Measurements from ENCODE around the gene PTGIS.

Gene PTGIS

GRCh38 chr20:49489688-49490087 is 78.2 kb downstream of the PTGIS start:
- ATAC-seq (replicated peaks) (no peak), DNase-seq (no peak)
- Mint-ChIP-seq H3K27me3 (peaks cover 49 to 61% of the 10 kb centered on the region in 2 donors), H3K9me3 (peaks cover 6 to 15% of the 10 kb centered on the region in 2 donors), H3K27ac (no peak overlapping the region), H3K36me3 (ENCODE audit: insufficient read depth) (no peaks in the 10 kb centered on the region), H3K4me1 (ENCODE audit: low read depth in 2 of 2) (peaks cover 0 to 2% of the 10 kb centered on the region in 2 donors), H3K4me3 (no peak overlapping the region)

- peaks cover 5 to 8% of the 10 kb centered on the region in 2 donors for H3K9me3 Mint-ChIP-seq
- H3K27me3 Mint-ChIP-seq, result peaks cover 54 to 86% of the 10 kb centered on the region in 2 donors
- no peak for DNase-seq
- peaks cover 3% of the 10 kb centered on the region for H3K36me3 Mint-ChIP-seq (ENCODE audit: insufficient read depth)
- ATAC-seq (replicated peaks), result no peak
- no peak overlapping the region for H3K27ac Mint-ChIP-seq
- peaks cover 6 to 13% of the 10 kb centered on the region in 2 donors for H3K4me1 Mint-ChIP-seq (ENCODE audit: low read depth in 2 of 2)
- no peak overlapping the region for H3K4me3 Mint-ChIP-seq
Observed at GRCh38 chr20:49486064-49486463, 81.9 kb downstream of the PTGIS start.

GRCh38 chr20:49485563-49485962 is 82.4 kb downstream of the PTGIS start:
- DNase-seq (no peak), ATAC-seq (replicated peaks) (no peak)
- Mint-ChIP-seq H3K9me3 (peaks cover 5 to 8% of the 10 kb centered on the region in 2 donors), H3K36me3 (ENCODE audit: insufficient read depth) (peaks cover 3% of the 10 kb centered on the region), H3K27me3 (peaks cover 59 to 91% of the 10 kb centered on the region in 2 donors), H3K4me3 (no peak overlapping the region), H3K4me1 (ENCODE audit: low read depth in 2 of 2) (peaks cover 6 to 13% of the 10 kb centered on the region in 2 donors), H3K27ac (no peak overlapping the region)

- ATAC-seq (replicated peaks), result peak; percentile 76
- DNase-seq, result peak; percentile 27 to 50 (median 44)
- Mint-ChIP-seq H3K36me3 (ENCODE audit: insufficient read depth) (peaks cover 4% of the 10 kb centered on the region), H3K4me3 (peak overlapping the region; percentile 79 to 82), H3K9me3 (peaks cover 0 to 3% of the 10 kb centered on the region in 2 donors), H3K27me3 (peaks cover 63 to 93% of the 10 kb centered on the region in 2 donors), H3K27ac (peak overlapping the region; percentile 1), H3K4me1 (ENCODE audit: low read depth in 2 of 2) (peaks cover 6 to 13% of the 10 kb centered on the region in 2 donors)
Observed at GRCh38 chr20:49484180-49485140, 83.5 kb downstream of the PTGIS start.

GRCh38 chr20:49483696-49484123 is 84.2 kb downstream of the PTGIS start:
- H3K27ac Mint-ChIP-seq, result no peak overlapping the region
- no peaks in the 10 kb centered on the region for H3K9me3 Mint-ChIP-seq
- H3K4me3 Mint-ChIP-seq, result peak overlapping the region; percentile 79 to 82
- H3K36me3 Mint-ChIP-seq (ENCODE audit: insufficient read depth), result peaks cover 6% of the 10 kb centered on the region
- peaks cover 63 to 93% of the 10 kb centered on the region in 2 donors for H3K27me3 Mint-ChIP-seq
- DNase-seq, result no peak
- no peak for ATAC-seq (replicated peaks)
- H3K4me1 Mint-ChIP-seq (ENCODE audit: low read depth in 2 of 2), result peaks cover 6 to 13% of the 10 kb centered on the region in 2 donors

GRCh38 chr20:49483018-49483695 is 84.8 kb downstream of the PTGIS start:
- H3K27me3 Mint-ChIP-seq, result peaks cover 68 to 93% of the 10 kb centered on the region in 2 donors
- peaks cover 6% of the 10 kb centered on the region for H3K36me3 Mint-ChIP-seq (ENCODE audit: insufficient read depth)
- ATAC-seq (replicated peaks), result no peak
- H3K9me3 Mint-ChIP-seq, result no peaks in the 10 kb centered on the region
- peak overlapping the region in 1 of 2 donors; percentile 41 for H3K27ac Mint-ChIP-seq
- peaks cover 6 to 13% of the 10 kb centered on the region in 2 donors for H3K4me1 Mint-ChIP-seq (ENCODE audit: low read depth in 2 of 2)
- no peak for DNase-seq
- H3K4me3 Mint-ChIP-seq, result peak overlapping the region; percentile 58 to 59

GRCh38 chr20:49482621-49483017 is 85.3 kb downstream of the PTGIS start, which contains the start of gene KCNB1:
Gene KCNB1 (minus strand): TSS chr20:49482668. CDS start chr20:49482480, 188 bp downstream.
- peaks cover 71 to 93% of the 10 kb centered on the region in 2 donors for H3K27me3 Mint-ChIP-seq
- peak within 1 kb of the TSS; percentile 58 to 59 for H3K4me3 Mint-ChIP-seq
- H3K4me1 Mint-ChIP-seq (ENCODE audit: low read depth in 2 of 2), result peaks cover 6 to 13% of the 10 kb centered on the region in 2 donors
- H3K27ac Mint-ChIP-seq, result peak within 1 kb of the TSS in 1 of 2 donors; percentile 41
- H3K9me3 Mint-ChIP-seq, result no peaks in the 10 kb centered on the region
- ATAC-seq (replicated peaks), result peak; percentile 62
- peaks cover 6% of the 10 kb centered on the region for H3K36me3 Mint-ChIP-seq (ENCODE audit: insufficient read depth)
- peak; percentile 32 to 45 (median 44) for DNase-seq

GRCh38 chr20:49482173-49482572 is 85.8 kb downstream of the PTGIS start:
- no peak overlapping the region for H3K4me3 Mint-ChIP-seq
- H3K27ac Mint-ChIP-seq, result no peak overlapping the region
- H3K9me3 Mint-ChIP-seq, result no peaks in the 10 kb centered on the region
- ATAC-seq (replicated peaks) (no peak), DNase-seq (no peak)
- peaks cover 6 to 13% of the 10 kb centered on the region in 2 donors for H3K4me1 Mint-ChIP-seq (ENCODE audit: low read depth in 2 of 2)
- peaks cover 71 to 93% of the 10 kb centered on the region in 2 donors for H3K27me3 Mint-ChIP-seq
- H3K36me3 Mint-ChIP-seq (ENCODE audit: insufficient read depth), result peaks cover 6% of the 10 kb centered on the region

- DNase-seq, result no peak
- H3K4me1 Mint-ChIP-seq (ENCODE audit: low read depth in 2 of 2), result peaks cover 6 to 13% of the 10 kb centered on the region in 2 donors
Observed at GRCh38 chr20:49481116-49481515, 86.8 kb downstream of the PTGIS start.

GRCh38 chr20:49480236-49480635 is 87.7 kb downstream of the PTGIS start:
- Mint-ChIP-seq H3K27me3 (peaks cover 60 to 85% of the 10 kb centered on the region in 2 donors), H3K27ac (no peak overlapping the region), H3K36me3 (ENCODE audit: insufficient read depth) (peaks cover 6% of the 10 kb centered on the region), H3K9me3 (no peaks in the 10 kb centered on the region), H3K4me1 (ENCODE audit: low read depth in 2 of 2) (peaks cover 6 to 13% of the 10 kb centered on the region in 2 donors), H3K4me3 (no peak overlapping the region)
- no peak for DNase-seq
- ATAC-seq (replicated peaks), result no peak

More at GRCh38 chr20:49481116-49481515, 86.8 kb downstream of the PTGIS start:
- Mint-ChIP-seq H3K36me3 (ENCODE audit: insufficient read depth) (peaks cover 6% of the 10 kb centered on the region), H3K27ac (no peak overlapping the region), H3K27me3 (peaks cover 64 to 86% of the 10 kb centered on the region in 2 donors), H3K4me3 (no peak overlapping the region), H3K9me3 (no peaks in the 10 kb centered on the region)
- ATAC-seq (replicated peaks), result no peak

GRCh38 chr20:49479785-49480184 is 88.2 kb downstream of the PTGIS start:
- Mint-ChIP-seq H3K4me1 (ENCODE audit: low read depth in 2 of 2) (peaks cover 6 to 12% of the 10 kb centered on the region in 2 donors), H3K4me3 (no peak overlapping the region), H3K27me3 (peaks cover 65 to 85% of the 10 kb centered on the region in 2 donors), H3K36me3 (ENCODE audit: insufficient read depth) (peaks cover 6% of the 10 kb centered on the region), H3K9me3 (no peaks in the 10 kb centered on the region), H3K27ac (no peak overlapping the region)
- ATAC-seq (replicated peaks), result no peak
- no peak for DNase-seq

- H3K27ac Mint-ChIP-seq, result no peak overlapping the region
- H3K9me3 Mint-ChIP-seq, result no peaks in the 10 kb centered on the region
- DNase-seq, result no peak
- ATAC-seq (replicated peaks), result no peak
- H3K36me3 Mint-ChIP-seq (ENCODE audit: insufficient read depth), result peaks cover 3% of the 10 kb centered on the region
- H3K4me1 Mint-ChIP-seq (ENCODE audit: low read depth in 2 of 2), result peaks cover 2 to 4% of the 10 kb centered on the region in 2 donors
- H3K4me3 Mint-ChIP-seq, result no peak overlapping the region
- peaks cover 65 to 85% of the 10 kb centered on the region in 2 donors for H3K27me3 Mint-ChIP-seq
Observed at GRCh38 chr20:49478754-49479689, 88.9 kb downstream of the PTGIS start.
